SK-N-SH (cell line): Measurements from ENCODE around the gene FTCD. TPM values are rescaled to one million over a fixed set of nuclear protein-coding genes. Genes with fewer than 3 reads are reported as not detected.

Experiments used
- CTCF ChIA-PET: fragments of 300-600, 350-600 bp; formaldehyde crosslinking; extraction: SDS; loops from one replicate; lab custom pipeline; 2021; lab: Yijun Ruan, JAX
- POLR2A ChIA-PET: fragments of 350-600 bp; sonication (Branson Sonifier 250); formaldehyde crosslinking; extraction: SDS; loops from one replicate; lab custom pipeline; 2020; ENCODE audit warnings: antibody characterized with exemption, inconsistent platforms; lab: Yijun Ruan, JAX
- DNase-seq: peaks from one replicate; pipeline ENCODE4 v3.0.0; 2012
- H2AFZ ChIP-seq: fragments of 200-600 bp; sonication (generic); 2 replicates; pipeline ENCODE4 v1.8.1; 2016; ENCODE audit warnings: antibody characterized with exemption, mild to moderate bottlenecking, low read depth
- H3F3A ChIP-seq: fragments of 200-600 bp; sonication (generic); replicated peaks from 2 replicates; pipeline ENCODE3; 2016; ENCODE audit warnings: antibody characterized with exemption, mild to moderate bottlenecking; ENCODE audit not compliant: insufficient read depth
- H3K27ac ChIP-seq, 2 experiments: fragments of 200-500 bp in 1 of 2; fragments of 200-600 bp in 1 of 2; sonication (Bioruptor generic) in 1 of 2; sonication (generic), shearing (Covaris generic) in 1 of 2; 2 replicates each; pipeline versions ENCODE4 v1.5.1 to v1.6.1; 2014 to 2016; ENCODE audit warnings: low read depth in 2 of 2, inconsistent platforms in 1 of 2, low read length in 1 of 2, mild to moderate bottlenecking in 1 of 2, mixed read lengths in 1 of 2
- H3K27me3 ChIP-seq: fragments of 200-600 bp; sonication (generic), shearing (Covaris generic); 2 replicates; pipeline ENCODE4 v1.6.1; 2016; ENCODE audit warnings: mixed run types; ENCODE audit not compliant: insufficient read depth
- H3K36me3 ChIP-seq, 2 experiments: fragments of 200-500 bp in 1 of 2; fragments of 200-600 bp in 1 of 2; sonication (Bioruptor generic) in 1 of 2; sonication (generic) in 1 of 2; replicated peaks in 1 of 2; 2 replicates each; pipeline versions ENCODE3 to v1.5.1; 2014 to 2016; ENCODE audit warnings: low read length in 1 of 2, mild to moderate bottlenecking in 1 of 2; ENCODE audit not compliant: insufficient read depth in 2 of 2, control insufficient read depth in 1 of 2
- H3K4me1 ChIP-seq, 2 experiments: fragments of 200-500 bp in 1 of 2; fragments of 200-600 bp in 1 of 2; sonication (Bioruptor generic) in 1 of 2; sonication (generic), shearing (Covaris generic) in 1 of 2; 2 replicates each; pipeline versions ENCODE4 v1.5.1 to v1.6.1; 2014 to 2016; ENCODE audit warnings: low read depth in 1 of 2, low read length in 1 of 2, mixed run types in 1 of 2; ENCODE audit not compliant: insufficient read depth in 2 of 2, control insufficient read depth in 1 of 2
- H3K4me2 ChIP-seq: fragments of 200-600 bp; sonication (generic), shearing (Covaris generic); 2 replicates; pipeline ENCODE4 v1.6.1; 2017; ENCODE audit warnings: mixed run types
- H3K4me3 ChIP-seq, 2 experiments: fragments of 200-500 bp in 1 of 2; fragments of 200-600 bp in 1 of 2; sonication (Bioruptor generic) in 1 of 2; sonication (generic), shearing (Covaris generic) in 1 of 2; 2 replicates each; pipeline versions ENCODE4 v1.5.1 to v1.8.1; 2014 to 2016; ENCODE audit warnings: low read depth in 2 of 2, inconsistent platforms in 1 of 2, low read length in 1 of 2, mild to moderate bottlenecking in 1 of 2, mixed read lengths in 1 of 2, moderate library complexity in 1 of 2
- H3K79me2 ChIP-seq: fragments of 200-600 bp; sonication (generic); 2 replicates; pipeline ENCODE4 v1.8.1; 2017; ENCODE audit warnings: mild to moderate bottlenecking; ENCODE audit not compliant: insufficient read depth
- H3K9ac ChIP-seq: fragments of 200-600 bp; sonication (generic); 2 replicates; pipeline ENCODE4 v1.6.1; 2017; ENCODE audit warnings: mixed run types
- H3K9me2 ChIP-seq: fragments of 200-600 bp; sonication (generic); 2 replicates; pipeline ENCODE4 v1.6.1; 2017; ENCODE audit warnings: mixed run types
- H3K9me3 ChIP-seq: fragments of 200-600 bp; sonication (generic); 2 replicates; pipeline ENCODE4 v1.6.1; 2017; ENCODE audit warnings: mixed run types, mild to moderate bottlenecking, moderate library complexity
- H4K20me1 ChIP-seq: fragments of 200-600 bp; sonication (generic); 2 replicates; pipeline ENCODE4 v1.6.1; 2017; ENCODE audit warnings: mild to moderate bottlenecking, mixed run types; ENCODE audit not compliant: insufficient read depth
- CTCF ChIP-seq: fragments of 200-600 bp; sonication (generic); IDR thresholded peaks from 2 replicates; pipeline ENCODE4 v1.6.1; 2017; ENCODE audit warnings: antibody characterized with exemption, mild to moderate bottlenecking, moderate library complexity
- ELF1 ChIP-seq: IDR thresholded peaks from 2 replicates; pipeline ENCODE4 v1.4.0; 2012
- EP300 ChIP-seq, 2 experiments: IDR thresholded peaks; 2 replicates each; pipeline versions ENCODE4 v1.4.0 to v1.6.1; 2012; ENCODE audit warnings: borderline replicate concordance in 1 of 2, low read depth in 1 of 2, low read length in 1 of 2
- EZH2phosphoT487 ChIP-seq: fragments of 200-600 bp; sonication (generic); IDR thresholded peaks from 2 replicates; pipeline ENCODE4 v1.6.1; 2017; ENCODE audit warnings: low read depth, mixed run types, mild to moderate bottlenecking, antibody characterized with exemption, moderate library complexity, borderline replicate concordance
- FOXM1 ChIP-seq: IDR thresholded peaks from 2 replicates; pipeline ENCODE4 v1.4.0; 2012; ENCODE audit warnings: low read depth, mild to moderate bottlenecking
- GABPA ChIP-seq: IDR thresholded peaks from 2 replicates; pipeline ENCODE4 v1.4.0; 2012; ENCODE audit warnings: low read depth, mild to moderate bottlenecking
- IRF3 ChIP-seq: fragments of 150-350 bp; IDR thresholded peaks from 2 replicates; pipeline ENCODE4 v1.6.1; 2016; ENCODE audit warnings: mild to moderate bottlenecking, low read depth, low read length
- MAX ChIP-seq: IDR thresholded peaks from 2 replicates; pipeline ENCODE4 v1.4.0; 2012; ENCODE audit warnings: low read depth
- MEF2A ChIP-seq: IDR thresholded peaks from 2 replicates; pipeline ENCODE4 v1.4.0; 2012; ENCODE audit warnings: low read depth, borderline replicate concordance
- NRF1 ChIP-seq: IDR thresholded peaks from 2 replicates; pipeline ENCODE4 v1.6.1; 2012; ENCODE audit warnings: low read depth, mild to moderate bottlenecking, low read length
- PBX3 ChIP-seq: IDR thresholded peaks from 2 replicates; pipeline ENCODE4; 2012
- POLR2AphosphoS5 ChIP-seq: IDR thresholded peaks from 2 replicates; pipeline ENCODE4 v1.6.1; 2012; ENCODE audit warnings: low read depth, low read length
- RCOR1 ChIP-seq: fragments of 150-350 bp; IDR thresholded peaks from 2 replicates; pipeline ENCODE4 v1.6.1; 2017; ENCODE audit warnings: antibody characterized with exemption, low read length
- RXRA ChIP-seq: IDR thresholded peaks from 2 replicates; pipeline ENCODE4 v1.4.0; 2012; ENCODE audit warnings: low read depth, mild to moderate bottlenecking, borderline replicate concordance
- SIN3A ChIP-seq: IDR thresholded peaks from 2 replicates; pipeline ENCODE4 v1.6.1; 2012; ENCODE audit warnings: low read depth, mild to moderate bottlenecking, low read length, moderate library complexity, borderline replicate concordance
- TCF12 ChIP-seq: IDR thresholded peaks from 2 replicates; pipeline ENCODE4 v1.4.0; 2012
- USF2 ChIP-seq: fragments of 150-350 bp; IDR thresholded peaks from 2 replicates; pipeline ENCODE4 v1.6.1; 2017; ENCODE audit warnings: antibody characterized with exemption, low read length, low read depth, borderline replicate concordance
- YY1 ChIP-seq: IDR thresholded peaks from 2 replicates; pipeline ENCODE4 v1.4.0; 2012; ENCODE audit warnings: low read depth, mild to moderate bottlenecking
- ZBTB33 ChIP-seq: IDR thresholded peaks from 2 replicates; pipeline ENCODE4 v1.4.0; 2012; ENCODE audit warnings: low read depth, borderline replicate concordance
- WGBS: methylation state at CpG from one replicate; pipeline ENCODE4 v1.1.6; 2017; ENCODE audit warnings: low lambda C conversion rate; 5-methylcytosine and 5-hydroxymethylcytosine counted together
- polyA plus RNA-seq, 3 experiments: library from polyadenylated mRNA; depleted of rRNA; stranded (reverse); fragments of >200 nt; gene quantifications; 2 replicates each; pipeline ENCODE4 v1.2.3, GENCODE V29; 2012

The FTCD gene
- polyA plus RNA-seq, 1 of the 3 experiments (the other 2 are of a cell fraction): 0.33 TPM

- TF ChIP-seq MAX (no peak), CTCF (no peak), ELF1 (no peak), GABPA (no peak)
- TF ChIP-seq, all 33 proteins: peak for 0
These were observed 2.5 kb downstream of the FTCD start (continued) for GRCh38 chr21:46152927-46153246.

- no peaks in the 10 kb centered on the region for H3K27me3 ChIP-seq
- no peak overlapping the region for H3K9ac ChIP-seq
- H3K4me2 ChIP-seq: no peak overlapping the region
- H3K4me1 ChIP-seq: peaks cover 0 to 4% of the 10 kb centered on the region in 2 experiments; a peak in 2 of 4 replicates
- H3K4me3 ChIP-seq: no peak overlapping the region
- ChIA-PET POLR2A (interaction anchor here (0.5 to 1.5 kb wide), 2 partner anchors 9 to 106 kb away, joined by 3 read pairs; no protein-coding TSS in a partner anchor), CTCF (interaction anchor here (0.8 to 1.8 kb wide), 19 partner anchors 8 to 223 kb away, joined by 3 to 15 read pairs (median 4); partner anchors contain the start of gene MCM3AP)
- H4K20me1 ChIP-seq: no peaks in the 10 kb centered on the region
- H3K79me2 ChIP-seq: no peaks in the 10 kb centered on the region
- H2AFZ ChIP-seq: no peak overlapping the region
- H3K9me3 ChIP-seq: no peaks in the 10 kb centered on the region
- no peaks in the 10 kb centered on the region for H3K9me2 ChIP-seq
- 90% methylated on average over 33 of the region's 45 CpGs for WGBS
- no peaks in the 10 kb centered on the region for H3K36me3 ChIP-seq
- no peak for DNase-seq
- no peak overlapping the region for H3K27ac ChIP-seq
- no peaks in the 10 kb centered on the region for H3F3A ChIP-seq
- TF ChIP-seq MEF2A (no peak), IRF3 (no peak), POLR2AphosphoS5 (no peak), EP300 (IDR thresholded peaks at IDR 0.05; ENCODE audit: borderline replicate concordance in 1 of 2, low read depth in 1 of 2, low read length in 1 of 2) (no peak), RCOR1 (no peak), RXRA (no peak), PBX3 (no peak), FOXM1 (no peak), USF2 (no peak), NRF1 (no peak), YY1 (no peak), TCF12 (no peak), ZBTB33 (no peak), EZH2phosphoT487 (no peak), SIN3A (no peak)
These were observed 3.1 kb downstream of the FTCD start for GRCh38 chr21:46151989-46152926.
